Measurements from ENCODE around the gene OR13J1.

DNA sequence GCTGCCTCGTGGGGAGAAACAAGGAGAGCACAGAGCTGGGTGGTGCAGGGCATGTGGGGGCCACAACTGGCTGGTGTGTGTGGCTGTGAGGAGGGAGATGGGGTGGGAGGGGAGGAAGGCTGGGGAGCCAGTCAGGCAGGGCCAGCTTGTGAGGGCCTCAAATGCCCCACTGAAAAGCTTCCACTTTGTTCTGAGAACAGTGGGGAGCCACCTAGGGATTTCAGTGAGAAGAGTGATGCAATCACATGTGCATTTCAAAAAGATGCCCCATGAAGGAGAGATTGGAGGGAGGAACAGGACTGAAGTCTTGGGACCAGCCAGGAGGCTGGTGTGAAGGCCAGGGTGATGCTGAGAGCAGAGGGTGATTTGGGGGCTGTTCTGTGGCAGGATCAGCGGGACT, 1.3 kb downstream of the OR13J1 start:
- TF ChIP-seq POLR2A (IDR thresholded peaks at IDR 0.05; ENCODE audit: low read depth, low read length) (no peak), TAF1 (IDR thresholded peaks at IDR 0.05; ENCODE audit: low read depth, low read length) (no peak), PAX5 (IDR thresholded peaks at IDR 0.05; ENCODE audit: insufficient read depth, low read length, severe bottlenecking) (no peak), POLR2AphosphoS5 (IDR thresholded peaks at IDR 0.05; ENCODE audit: low read depth, low read length) (no peak)
